Keratinocyte (primary cell): ENCODE measurements around the gene SLC22A14. TPM values are rescaled to one million over a fixed set of nuclear protein-coding genes. Genes with fewer than 3 reads are reported as not detected.

Experiments
- DNase-seq: peaks from one replicate; pipeline ENCODE4 v3.0.0-alpha.2; 2011; ENCODE audit warnings: low read depth, missing footprints, low spot score
- FAIRE-seq: peaks from 2 replicates; lab custom pipeline; 2011; peaks lifted over from hg19 to GRCh38; lab: Jason Lieb, UNC
- H2AFZ ChIP-seq: 2 replicates; pipeline ENCODE4 v1.6.0; 2012; ENCODE audit warnings: low read length, control low read depth, inconsistent platforms; ENCODE audit not compliant: control insufficient read depth
- H3K27ac ChIP-seq: 2 replicates; pipeline ENCODE4 v1.5.1; 2011; ENCODE audit warnings: low read length; ENCODE audit not compliant: control insufficient read depth, insufficient read depth
- H3K27me3 ChIP-seq: 3 replicates; pipeline ENCODE4 v1.6.0; 2011; ENCODE audit warnings: low read length; ENCODE audit not compliant: control insufficient read depth, insufficient read depth; ENCODE audit errors: extremely low read depth
- H3K36me3 ChIP-seq, 2 experiments: 2 replicates in 1 of 2; 3 replicates in 1 of 2; pipeline ENCODE4 v1.5.1; 2011; ENCODE audit warnings: low read length in 2 of 2, mild to moderate bottlenecking in 1 of 2; ENCODE audit not compliant: control insufficient read depth in 2 of 2, insufficient read depth in 2 of 2; ENCODE audit errors: extremely low read depth in 1 of 2
- H3K4me1 ChIP-seq: 3 replicates; pipeline ENCODE4 v1.5.1; 2011; ENCODE audit warnings: low read length; ENCODE audit not compliant: control insufficient read depth, insufficient read depth; ENCODE audit errors: extremely low read depth
- H3K4me2 ChIP-seq: 3 replicates; pipeline ENCODE4 v1.6.0; 2011; ENCODE audit warnings: low read depth, low read length; ENCODE audit not compliant: control insufficient read depth, insufficient read depth; ENCODE audit errors: extremely low read depth
- H3K4me3 ChIP-seq, 3 experiments: fragments of 200-600 bp in 1 of 3; sonication (generic) in 1 of 3; 2 replicates in 2 of 3; 3 replicates in 1 of 3; pipeline ENCODE4 v1.5.1; 2011 to 2016; ENCODE audit warnings: low read length in 3 of 3, mild to moderate bottlenecking in 3 of 3, control low read depth in 2 of 3, inconsistent platforms in 1 of 3, low read depth in 1 of 3, mixed read lengths in 1 of 3, mixed run types in 1 of 3, moderate library complexity in 1 of 3; ENCODE audit not compliant: control insufficient read depth in 2 of 3, insufficient read depth in 2 of 3; ENCODE audit errors: extremely low read depth in 1 of 3
- H3K79me2 ChIP-seq: 2 replicates; pipeline ENCODE4 v1.6.0; 2012; ENCODE audit warnings: low read length; ENCODE audit not compliant: control insufficient read depth, insufficient read depth
- H3K9ac ChIP-seq: 3 replicates; pipeline ENCODE4 v1.6.0; 2011; ENCODE audit warnings: low read length; ENCODE audit not compliant: control insufficient read depth, insufficient read depth; ENCODE audit errors: extremely low read depth
- H3K9me1 ChIP-seq: 3 replicates; pipeline ENCODE4 v1.6.0; 2011; ENCODE audit warnings: low read length; ENCODE audit not compliant: control insufficient read depth, insufficient read depth; ENCODE audit errors: extremely low read depth
- H3K9me3 ChIP-seq: 2 replicates; pipeline ENCODE4 v1.5.1; 2012; ENCODE audit warnings: low read depth, low read length; ENCODE audit not compliant: control insufficient read depth
- H4K20me1 ChIP-seq: 3 replicates; pipeline ENCODE4 v1.6.0; 2011; ENCODE audit warnings: low read length; ENCODE audit not compliant: control insufficient read depth, insufficient read depth; ENCODE audit errors: extremely low read depth
- EZH2 ChIP-seq: IDR thresholded peaks from one replicate; pipeline ENCODE4 v1.6.1; 2012; ENCODE audit warnings: inconsistent platforms, mild to moderate bottlenecking, low read length, moderate library complexity
- dilution Hi-C: fragments of 300-500 bp; cut with MboI; formaldehyde crosslinking; loops from one replicate; pipeline ENCODE4 v1.7.0; 2020; ENCODE audit warnings: low sequenced_read_pairs; ENCODE audit not compliant: extremely low pct_ligation_motif_present
- polyA plus RNA-seq, 5 experiments: library from polyadenylated mRNA; depleted of rRNA in 3 of 5; stranded (reverse) in 3 of 5; stranded (forward) in 1 of 5; unstranded in 1 of 5; fragments of >200 nt; gene quantifications; 1 replicate in 1 of 5; 2 replicates in 3 of 5; 3 replicates in 1 of 5; pipeline versions ENCODE4 v1.2.1 to v1.2.3, GENCODE V29; 2011 to 2012; ENCODE audit warnings: missing spikeins in 2 of 5, low read depth in 1 of 5, low replicate concordance in 1 of 5
- TF ChIP-seq, protein P1 (sequence below), 3 experiments: IDR thresholded peaks in 1 of 3; conservative IDR thresholded peaks in 1 of 3; optimal IDR thresholded peaks in 1 of 3; 2 replicates in 2 of 3; 3 replicates in 1 of 3; pipeline versions ENCODE3 to v1.5.1; 2011; ENCODE audit warnings: low read length in 3 of 3, mild to moderate bottlenecking in 3 of 3, moderate library complexity in 2 of 3, control low read depth in 1 of 3, inconsistent platforms in 1 of 3; ENCODE audit not compliant: insufficient read depth in 2 of 3; ENCODE audit errors: extremely low read depth in 1 of 3

The SLC22A14 gene
- polyA plus RNA-seq, 1 donor (not counting 4 experiments of a cell fraction or from before 2014, with no cell fraction given) = 0.20 TPM

DNA sequence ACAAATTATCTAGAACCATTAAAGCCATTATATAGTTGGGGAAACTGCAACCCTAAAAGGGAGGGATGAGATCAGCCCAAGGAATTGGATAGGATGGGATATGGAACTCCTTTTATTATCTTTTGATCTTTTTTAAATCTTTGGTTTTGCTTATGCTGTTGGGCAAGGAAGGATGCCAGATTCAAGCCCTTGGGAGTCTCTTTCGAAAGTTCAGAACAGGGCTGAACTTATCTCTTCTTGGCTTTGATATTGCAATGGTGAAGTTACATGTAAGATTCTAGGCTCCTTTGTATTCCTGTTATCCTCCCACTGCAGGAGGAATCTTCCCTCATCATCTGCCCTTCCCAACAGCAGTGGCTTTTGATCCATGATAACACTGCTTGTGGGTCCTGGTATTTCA lies 26.5 kb upstream of the SLC22A14 start:
- dilution Hi-C loops = no loop called here
- H3K27ac ChIP-seq = no peak overlapping the region
- DNase-seq (no peak), FAIRE-seq (no peak)
- no peaks in the 10 kb centered on the region for H3K27me3 ChIP-seq
- no peaks in the 10 kb centered on the region for H3K9me1 ChIP-seq
- no peaks in the 10 kb centered on the region for H3K9me3 ChIP-seq
- H4K20me1 ChIP-seq = peaks cover 8% of the 10 kb centered on the region
- TF ChIP-seq, protein P1, sequence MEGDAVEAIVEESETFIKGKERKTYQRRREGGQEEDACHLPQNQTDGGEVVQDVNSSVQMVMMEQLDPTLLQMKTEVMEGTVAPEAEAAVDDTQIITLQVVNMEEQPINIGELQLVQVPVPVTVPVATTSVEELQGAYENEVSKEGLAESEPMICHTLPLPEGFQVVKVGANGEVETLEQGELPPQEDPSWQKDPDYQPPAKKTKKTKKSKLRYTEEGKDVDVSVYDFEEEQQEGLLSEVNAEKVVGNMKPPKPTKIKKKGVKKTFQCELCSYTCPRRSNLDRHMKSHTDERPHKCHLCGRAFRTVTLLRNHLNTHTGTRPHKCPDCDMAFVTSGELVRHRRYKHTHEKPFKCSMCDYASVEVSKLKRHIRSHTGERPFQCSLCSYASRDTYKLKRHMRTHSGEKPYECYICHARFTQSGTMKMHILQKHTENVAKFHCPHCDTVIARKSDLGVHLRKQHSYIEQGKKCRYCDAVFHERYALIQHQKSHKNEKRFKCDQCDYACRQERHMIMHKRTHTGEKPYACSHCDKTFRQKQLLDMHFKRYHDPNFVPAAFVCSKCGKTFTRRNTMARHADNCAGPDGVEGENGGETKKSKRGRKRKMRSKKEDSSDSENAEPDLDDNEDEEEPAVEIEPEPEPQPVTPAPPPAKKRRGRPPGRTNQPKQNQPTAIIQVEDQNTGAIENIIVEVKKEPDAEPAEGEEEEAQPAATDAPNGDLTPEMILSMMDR (optimal IDR thresholded peaks at IDR 0.05 in 1 of 3, IDR thresholded peaks at IDR 0.05 in 1 of 3, conservative IDR thresholded peaks at IDR 0.05 in 1 of 3; ENCODE audit: extremely low read depth in 1 of 3, insufficient read depth in 2 of 3, low read length in 3 of 3) = no peak
- TF ChIP-seq EZH2 = no peak
- H2AFZ ChIP-seq = no peak overlapping the region
- H3K9ac ChIP-seq = no peak overlapping the region
- H3K4me1 ChIP-seq = no peaks in the 10 kb centered on the region
- peaks cover 2% of the 10 kb centered on the region for H3K79me2 ChIP-seq
- peaks cover 39 to 49% of the 10 kb centered on the region in 2 experiments for H3K36me3 ChIP-seq
- H3K4me2 ChIP-seq = no peak overlapping the region
- no peak overlapping the region for H3K4me3 ChIP-seq

DNA sequence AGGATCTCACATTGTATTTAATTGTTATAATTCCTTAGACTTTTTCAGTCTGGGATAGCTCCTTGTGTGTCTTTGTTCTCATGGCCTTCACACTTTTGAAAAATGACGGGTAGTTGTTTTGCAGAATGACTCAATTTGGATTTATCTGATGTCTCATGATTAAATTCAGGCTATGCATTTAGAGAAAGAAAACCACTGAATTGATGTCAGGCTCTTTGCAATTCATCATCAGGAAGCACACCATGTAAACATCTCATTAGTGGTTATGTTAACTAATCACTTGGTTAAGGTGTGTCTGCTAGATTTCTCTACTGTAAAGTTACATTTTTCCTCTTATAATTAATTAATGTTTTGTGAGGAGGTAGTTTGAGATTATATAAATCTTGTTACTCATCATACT lies 24.5 kb upstream of the SLC22A14 start:
- no peak overlapping the region for H2AFZ ChIP-seq
- no peaks in the 10 kb centered on the region for H3K9me3 ChIP-seq
- H4K20me1 ChIP-seq = peaks cover 8% of the 10 kb centered on the region
- no peak overlapping the region for H3K4me3 ChIP-seq
- no peak for TF ChIP-seq EZH2
- TF ChIP-seq, protein P1 (optimal IDR thresholded peaks at IDR 0.05 in 1 of 3, IDR thresholded peaks at IDR 0.05 in 1 of 3, conservative IDR thresholded peaks at IDR 0.05 in 1 of 3; ENCODE audit: extremely low read depth in 1 of 3, insufficient read depth in 2 of 3, low read length in 3 of 3) = no peak
- FAIRE-seq = no peak
- H3K9ac ChIP-seq = no peak overlapping the region
- dilution Hi-C loops = no loop called here
- no peak for DNase-seq
- peaks cover 29 to 32% of the 10 kb centered on the region in 2 experiments for H3K36me3 ChIP-seq
- H3K4me1 ChIP-seq = no peaks in the 10 kb centered on the region
- H3K4me2 ChIP-seq = no peak overlapping the region
- no peak overlapping the region for H3K27ac ChIP-seq
- H3K27me3 ChIP-seq = no peaks in the 10 kb centered on the region
- peaks cover 2% of the 10 kb centered on the region for H3K79me2 ChIP-seq
- no peaks in the 10 kb centered on the region for H3K9me1 ChIP-seq
